DOHH2 (cell line): Measurements from ENCODE around the gene RNF169.

ENCODE experiments used
- EZH2phosphoT487 ChIP-seq: fragments of 200-600 bp; sonication (generic); IDR thresholded peaks from 2 replicates; pipeline ENCODE4 v1.6.1; 2017; ENCODE audit warnings: borderline replicate concordance, mild to moderate bottlenecking, antibody characterized with exemption, low read length, moderate library complexity, mixed read lengths
- TF ChIP-seq, protein P1 (sequence below): fragments of 200-600 bp; sonication (generic); IDR thresholded peaks from one replicate; pipeline ENCODE4 v1.5.1; 2014; ENCODE audit warnings: antibody characterized with exemption, mild to moderate bottlenecking, low read depth, low read length; ENCODE audit not compliant: poor library complexity, severe bottlenecking

DNA sequence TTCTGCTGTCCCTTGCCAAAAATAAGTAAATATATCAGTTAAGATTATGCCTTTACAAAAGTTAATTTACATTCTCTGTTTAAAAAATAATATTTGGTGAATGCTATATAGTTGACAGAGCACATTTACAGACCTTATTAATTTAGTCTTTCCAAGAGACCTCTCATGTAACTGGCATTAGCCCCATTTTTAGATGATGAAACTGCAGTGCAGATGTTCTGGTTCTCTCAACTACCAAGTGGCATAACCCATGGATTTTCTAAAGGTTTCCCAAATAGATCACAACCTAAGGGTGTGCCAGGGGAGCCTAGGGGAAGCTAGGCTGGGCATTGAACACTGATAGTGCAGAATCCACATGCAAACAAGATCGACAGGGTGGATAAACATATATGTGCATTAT is 88.5 kb downstream of the RNF169 start:
- TF ChIP-seq, protein P1, sequence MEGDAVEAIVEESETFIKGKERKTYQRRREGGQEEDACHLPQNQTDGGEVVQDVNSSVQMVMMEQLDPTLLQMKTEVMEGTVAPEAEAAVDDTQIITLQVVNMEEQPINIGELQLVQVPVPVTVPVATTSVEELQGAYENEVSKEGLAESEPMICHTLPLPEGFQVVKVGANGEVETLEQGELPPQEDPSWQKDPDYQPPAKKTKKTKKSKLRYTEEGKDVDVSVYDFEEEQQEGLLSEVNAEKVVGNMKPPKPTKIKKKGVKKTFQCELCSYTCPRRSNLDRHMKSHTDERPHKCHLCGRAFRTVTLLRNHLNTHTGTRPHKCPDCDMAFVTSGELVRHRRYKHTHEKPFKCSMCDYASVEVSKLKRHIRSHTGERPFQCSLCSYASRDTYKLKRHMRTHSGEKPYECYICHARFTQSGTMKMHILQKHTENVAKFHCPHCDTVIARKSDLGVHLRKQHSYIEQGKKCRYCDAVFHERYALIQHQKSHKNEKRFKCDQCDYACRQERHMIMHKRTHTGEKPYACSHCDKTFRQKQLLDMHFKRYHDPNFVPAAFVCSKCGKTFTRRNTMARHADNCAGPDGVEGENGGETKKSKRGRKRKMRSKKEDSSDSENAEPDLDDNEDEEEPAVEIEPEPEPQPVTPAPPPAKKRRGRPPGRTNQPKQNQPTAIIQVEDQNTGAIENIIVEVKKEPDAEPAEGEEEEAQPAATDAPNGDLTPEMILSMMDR: no peak
- TF ChIP-seq EZH2phosphoT487: no peak
